RWPE2 (cell line): Measurements from ENCODE around the gene EXOC6B.
A peak's percentile ranks its signal among the peaks of the same experiment; 100 is the strongest.

ENCODE experiments used
- ATAC-seq: fragments of 200-7000 bp; cut with Tn5 transposase; 3 replicates; pipeline ENCODE4 v1.9.1; 2021; ENCODE audit warnings: low read depth
- DNase-seq: peaks from one replicate; pipeline ENCODE4 v3.0.0-alpha.2; 2020; ENCODE audit warnings: low spot score
- H3K27ac ChIP-seq: fragments of 450-650 bp; 2 replicates; pipeline ENCODE4 v1.5.1; 2017; ENCODE audit warnings: mild to moderate bottlenecking; ENCODE audit not compliant: poor library complexity, severe bottlenecking
- H3K27me3 ChIP-seq: fragments of 250-450 bp; sonication (Bioruptor Pico); 2 replicates; pipeline ENCODE4 v1.5.1; 2021; ENCODE audit warnings: mild to moderate bottlenecking, moderate library complexity; ENCODE audit not compliant: insufficient read depth, poor library complexity, severe bottlenecking
- H3K36me3 ChIP-seq: fragments of 250-450 bp; sonication (Bioruptor Pico); 2 replicates; pipeline ENCODE4 v1.5.1; 2020; ENCODE audit warnings: low read depth, mild to moderate bottlenecking, moderate library complexity
- H3K4me1 ChIP-seq: fragments of 250-450 bp; sonication (Bioruptor Pico); 2 replicates; pipeline ENCODE4 v1.5.1; 2021; ENCODE audit warnings: mild to moderate bottlenecking, moderate library complexity; ENCODE audit not compliant: insufficient read depth, poor library complexity, severe bottlenecking
- H3K4me3 ChIP-seq: fragments of 250-450 bp; sonication (Bioruptor Pico); 2 replicates; pipeline ENCODE4 v1.5.1; 2021; ENCODE audit warnings: mild to moderate bottlenecking, moderate library complexity; ENCODE audit not compliant: severe bottlenecking
- H3K9me3 ChIP-seq: fragments of 250-450 bp; sonication (Bioruptor Pico); 2 replicates; pipeline ENCODE4 v1.5.1; 2021; ENCODE audit warnings: mild to moderate bottlenecking, moderate library complexity; ENCODE audit not compliant: severe bottlenecking
- CTCF ChIP-seq: fragments of 450-650 bp; IDR thresholded peaks from one replicate; pipeline ENCODE4 v1.5.1; 2017; ENCODE audit warnings: mild to moderate bottlenecking, moderate library complexity; ENCODE audit not compliant: poor library complexity, severe bottlenecking

Gene EXOC6B

GRCh38 chr2:72214429-72215143 is 611.2 kb downstream of the EXOC6B start:
- ATAC-seq (peak; percentile 36; the same call in 2 of the 3 replicates), DNase-seq (no peak)
- no peak overlapping the region for H3K27ac ChIP-seq
- no peak for TF ChIP-seq CTCF
- H3K27me3 ChIP-seq: no peaks in the 10 kb centered on the region
- no peak overlapping the region for H3K4me3 ChIP-seq
- no peaks in the 10 kb centered on the region for H3K9me3 ChIP-seq
- H3K4me1 ChIP-seq: peaks cover 3% of the 10 kb centered on the region
- H3K36me3 ChIP-seq: no peaks in the 10 kb centered on the region

GRCh38 chr2:72212486-72212855 is 613.4 kb downstream of the EXOC6B start:
- Histone ChIP-seq H3K27me3 (no peaks in the 10 kb centered on the region), H3K36me3 (no peaks in the 10 kb centered on the region), H3K4me3 (no peak overlapping the region), H3K9me3 (no peaks in the 10 kb centered on the region), H3K4me1 (peaks cover 3% of the 10 kb centered on the region), H3K27ac (no peak overlapping the region)
- DNase-seq (no peak), ATAC-seq (no peak)
- TF ChIP-seq CTCF: no peak

GRCh38 chr2:72211777-72212485 is 613.9 kb downstream of the EXOC6B start:
- DNase-seq (no peak), ATAC-seq (no peak)

GRCh38 chr2:72211350-72211749 is 614.5 kb downstream of the EXOC6B start:
- no peaks in the 10 kb centered on the region for H3K27me3 ChIP-seq
- TF ChIP-seq CTCF: no peak
- H3K4me1 ChIP-seq: peaks cover 3% of the 10 kb centered on the region
- H3K4me3 ChIP-seq: no peak overlapping the region
- H3K36me3 ChIP-seq: no peaks in the 10 kb centered on the region
- no peak for DNase-seq
- H3K9me3 ChIP-seq: no peaks in the 10 kb centered on the region
- H3K27ac ChIP-seq: no peak overlapping the region
- ATAC-seq: no peak

More at GRCh38 chr2:72211777-72212485, 613.9 kb downstream of the EXOC6B start:
- no peak for TF ChIP-seq CTCF
- H3K27ac ChIP-seq: no peak overlapping the region
- no peaks in the 10 kb centered on the region for H3K36me3 ChIP-seq
- H3K9me3 ChIP-seq: no peaks in the 10 kb centered on the region
- H3K4me3 ChIP-seq: no peak overlapping the region
- peaks cover 3% of the 10 kb centered on the region for H3K4me1 ChIP-seq
- H3K27me3 ChIP-seq: no peaks in the 10 kb centered on the region

- Histone ChIP-seq H3K4me1 (peaks cover 3% of the 10 kb centered on the region), H3K9me3 (no peaks in the 10 kb centered on the region), H3K27me3 (no peaks in the 10 kb centered on the region), H3K4me3 (no peak overlapping the region), H3K36me3 (no peaks in the 10 kb centered on the region), H3K27ac (no peak overlapping the region)
- ATAC-seq: peak; percentile 25; the same call in 1 of the 3 replicates
- TF ChIP-seq CTCF: no peak
- no peak for DNase-seq
Measured at GRCh38 chr2:72210470-72210869, 615.4 kb downstream of the EXOC6B start.
